Osteoblast (primary cell): Measurements from ENCODE around the gene GFI1. TPM values are rescaled to one million over a fixed set of nuclear protein-coding genes. Genes with fewer than 3 reads are reported as not detected.
A peak's percentile ranks its signal among the peaks of the same experiment; 100 is the strongest.

Experiments
- DNase-seq: peaks from one replicate; pipeline ENCODE4 v3.0.0; 2011; ENCODE audit warnings: low spot score, mixed read lengths; ENCODE audit not compliant: insufficient read length; ENCODE audit errors: missing footprints
- H2AFZ ChIP-seq: 2 replicates; pipeline ENCODE4 v1.6.0; 2011; ENCODE audit warnings: mild to moderate bottlenecking, low read length
- H3K27ac ChIP-seq: 2 replicates; pipeline ENCODE4 v1.5.1; 2011; ENCODE audit warnings: mild to moderate bottlenecking, low read depth, low read length, moderate library complexity
- H3K27me3 ChIP-seq: 2 replicates; pipeline ENCODE4 v1.6.0; 2012; ENCODE audit warnings: mild to moderate bottlenecking, control low read depth, inconsistent platforms, low read length, moderate library complexity; ENCODE audit not compliant: insufficient read depth
- H3K36me3 ChIP-seq: 2 replicates; pipeline ENCODE4 v1.5.1; 2011; ENCODE audit warnings: mild to moderate bottlenecking, low read length, control low read depth, moderate library complexity; ENCODE audit not compliant: insufficient read depth
- H3K4me1 ChIP-seq: 2 replicates; pipeline ENCODE4 v1.5.1; 2011; ENCODE audit warnings: mild to moderate bottlenecking, low read length, control low read depth, moderate library complexity; ENCODE audit not compliant: insufficient read depth
- H3K4me2 ChIP-seq: 2 replicates; pipeline ENCODE4 v1.6.0; 2011; ENCODE audit warnings: mild to moderate bottlenecking, low read length; ENCODE audit not compliant: insufficient read depth
- H3K4me3 ChIP-seq: fragments of 200-600 bp; sonication (generic); 3 replicates; pipeline ENCODE4 v1.5.1; 2012; ENCODE audit warnings: mild to moderate bottlenecking, low read length, inconsistent platforms; ENCODE audit not compliant: insufficient read depth
- H3K79me2 ChIP-seq: 2 replicates; pipeline ENCODE4 v1.6.0; 2012; ENCODE audit warnings: mild to moderate bottlenecking, low read length, control low read depth, inconsistent platforms; ENCODE audit not compliant: insufficient read depth
- H3K9me3 ChIP-seq: 2 replicates; pipeline ENCODE4 v1.5.1; 2011; ENCODE audit warnings: low read depth, low read length, control low read depth
- H4K20me1 ChIP-seq: 2 replicates; pipeline ENCODE4 v1.6.0; 2012; ENCODE audit warnings: mild to moderate bottlenecking, low read length, control low read depth; ENCODE audit not compliant: insufficient read depth
- total RNA-seq: library from RNA; depleted of rRNA; stranded (reverse); fragments of >200 nt; gene quantifications from 2 replicates; pipeline ENCODE4 v1.2.3, GENCODE V29; 2012
- TF ChIP-seq, protein P1 (sequence below): IDR thresholded peaks from 2 replicates; pipeline ENCODE4 v1.5.1; 2011; ENCODE audit warnings: mild to moderate bottlenecking, low read depth, low read length, moderate library complexity; ENCODE audit errors: extremely low read depth

GFI1 gene
- total RNA-seq, 1 donor, result not detected

DNA sequence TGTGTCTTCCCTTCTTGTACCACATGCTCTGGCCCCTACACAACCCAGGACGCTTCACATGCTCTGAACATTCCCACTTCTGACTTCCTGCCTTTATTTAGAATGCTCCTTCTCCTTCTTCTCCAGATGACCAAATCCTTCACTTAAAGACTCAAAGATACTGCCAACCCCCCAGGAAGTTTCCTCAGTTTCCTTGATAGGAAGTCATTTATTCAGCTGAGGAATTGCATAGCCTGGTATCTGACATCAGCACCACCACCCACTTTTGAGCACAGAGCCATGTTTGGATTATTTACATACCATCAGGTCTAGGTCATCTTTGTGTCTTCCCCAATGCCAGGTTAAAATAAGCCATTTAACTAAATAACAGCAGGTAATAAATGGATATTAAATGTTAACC lies 42.4 kb downstream of the GFI1 start:
- TF ChIP-seq, protein P1, sequence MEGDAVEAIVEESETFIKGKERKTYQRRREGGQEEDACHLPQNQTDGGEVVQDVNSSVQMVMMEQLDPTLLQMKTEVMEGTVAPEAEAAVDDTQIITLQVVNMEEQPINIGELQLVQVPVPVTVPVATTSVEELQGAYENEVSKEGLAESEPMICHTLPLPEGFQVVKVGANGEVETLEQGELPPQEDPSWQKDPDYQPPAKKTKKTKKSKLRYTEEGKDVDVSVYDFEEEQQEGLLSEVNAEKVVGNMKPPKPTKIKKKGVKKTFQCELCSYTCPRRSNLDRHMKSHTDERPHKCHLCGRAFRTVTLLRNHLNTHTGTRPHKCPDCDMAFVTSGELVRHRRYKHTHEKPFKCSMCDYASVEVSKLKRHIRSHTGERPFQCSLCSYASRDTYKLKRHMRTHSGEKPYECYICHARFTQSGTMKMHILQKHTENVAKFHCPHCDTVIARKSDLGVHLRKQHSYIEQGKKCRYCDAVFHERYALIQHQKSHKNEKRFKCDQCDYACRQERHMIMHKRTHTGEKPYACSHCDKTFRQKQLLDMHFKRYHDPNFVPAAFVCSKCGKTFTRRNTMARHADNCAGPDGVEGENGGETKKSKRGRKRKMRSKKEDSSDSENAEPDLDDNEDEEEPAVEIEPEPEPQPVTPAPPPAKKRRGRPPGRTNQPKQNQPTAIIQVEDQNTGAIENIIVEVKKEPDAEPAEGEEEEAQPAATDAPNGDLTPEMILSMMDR, result no peak
- Histone ChIP-seq H3K4me2 (no peak overlapping the region), H3K4me3 (no peak overlapping the region), H3K4me1 (peaks cover 2% of the 10 kb centered on the region), H3K36me3 (no peaks in the 10 kb centered on the region), H3K27ac (no peak overlapping the region), H3K27me3 (no peaks in the 10 kb centered on the region), H3K9me3 (no peaks in the 10 kb centered on the region), H4K20me1 (no peaks in the 10 kb centered on the region), H3K79me2 (no peaks in the 10 kb centered on the region), H2AFZ (no peak overlapping the region)
- DNase-seq, result peak; percentile 86

GRCh38 chr1:92443893-92444292 lies 42.8 kb downstream of the GFI1 start:
- H3K4me2 ChIP-seq, result no peak overlapping the region
- H2AFZ ChIP-seq, result no peak overlapping the region
- TF ChIP-seq, protein P1, result no peak
- no peak overlapping the region for H3K4me3 ChIP-seq
- DNase-seq, result peak; percentile 82
- no peaks in the 10 kb centered on the region for H3K9me3 ChIP-seq
- no peak overlapping the region for H3K27ac ChIP-seq
- peaks cover 2% of the 10 kb centered on the region for H3K4me1 ChIP-seq
- no peaks in the 10 kb centered on the region for H3K36me3 ChIP-seq
- H3K27me3 ChIP-seq, result no peaks in the 10 kb centered on the region
- no peaks in the 10 kb centered on the region for H4K20me1 ChIP-seq
- H3K79me2 ChIP-seq, result no peaks in the 10 kb centered on the region

- H2AFZ ChIP-seq, result no peak overlapping the region
- no peaks in the 10 kb centered on the region for H3K9me3 ChIP-seq
- no peak overlapping the region for H3K4me3 ChIP-seq
- H3K27ac ChIP-seq, result no peak overlapping the region
- peaks cover 2% of the 10 kb centered on the region for H3K4me1 ChIP-seq
- no peak for DNase-seq
- H3K4me2 ChIP-seq, result no peak overlapping the region
- H4K20me1 ChIP-seq, result no peaks in the 10 kb centered on the region
- TF ChIP-seq, protein P1, result no peak
- no peaks in the 10 kb centered on the region for H3K79me2 ChIP-seq
- no peaks in the 10 kb centered on the region for H3K27me3 ChIP-seq
- H3K36me3 ChIP-seq, result no peaks in the 10 kb centered on the region
These were observed 44.4 kb downstream of the GFI1 start for GRCh38 chr1:92442351-92442750.

- Histone ChIP-seq H3K4me1 (peaks cover 2% of the 10 kb centered on the region), H3K4me2 (no peak overlapping the region), H3K79me2 (no peaks in the 10 kb centered on the region), H3K36me3 (no peaks in the 10 kb centered on the region), H3K27ac (no peak overlapping the region), H3K9me3 (no peaks in the 10 kb centered on the region), H2AFZ (no peak overlapping the region), H3K4me3 (no peak overlapping the region), H4K20me1 (no peaks in the 10 kb centered on the region), H3K27me3 (no peaks in the 10 kb centered on the region)
- TF ChIP-seq, protein P1, result no peak
- DNase-seq, result no peak
These were observed 44.9 kb downstream of the GFI1 start for GRCh38 chr1:92441697-92442342.
